DND-41 (cell line): Measurements from ENCODE around the gene PAFAH1B1.
A peak's percentile ranks its signal among the peaks of the same experiment; 100 is the strongest.

Experiments used
- ATAC-seq: fragments of 200-7000 bp; cut with Tn5 transposase; 3 replicates; pipeline ENCODE4 v1.9.1; 2021; ENCODE audit warnings: low read depth; ENCODE audit not compliant: insufficient read depth
- DNase-seq: peaks from one replicate; pipeline ENCODE4 v3.0.0-alpha.2; 2020
- H2AFZ ChIP-seq: 2 replicates; pipeline ENCODE4 v1.6.0; 2012; ENCODE audit warnings: low read depth, low read length
- H3K27ac ChIP-seq: 2 replicates; pipeline ENCODE4 v1.5.1; 2012; ENCODE audit warnings: low read length, inconsistent platforms
- H3K27me3 ChIP-seq: fragments of 200-600 bp; sonication (generic); 2 replicates; pipeline ENCODE4 v1.6.0; 2012; ENCODE audit warnings: low read length, mild to moderate bottlenecking, inconsistent platforms; ENCODE audit not compliant: insufficient read depth, poor library complexity
- H3K36me3 ChIP-seq: 2 replicates; pipeline ENCODE4 v1.5.1; 2012; ENCODE audit warnings: low read length, inconsistent platforms; ENCODE audit not compliant: insufficient read depth
- H3K4me1 ChIP-seq: 2 replicates; pipeline ENCODE4 v1.5.1; 2012; ENCODE audit warnings: mild to moderate bottlenecking, low read length; ENCODE audit not compliant: insufficient read depth
- H3K4me2 ChIP-seq: 2 replicates; pipeline ENCODE4 v1.6.0; 2012; ENCODE audit warnings: mild to moderate bottlenecking, moderate library complexity, low read length, inconsistent platforms; ENCODE audit not compliant: insufficient read depth
- H3K4me3 ChIP-seq, 2 experiments: fragments of 200-600 bp in 1 of 2; shearing (Covaris generic) in 1 of 2; 2 replicates each; pipeline ENCODE4 v1.5.1; 2012 to 2016; ENCODE audit warnings: inconsistent platforms in 2 of 2, low read length in 2 of 2, mild to moderate bottlenecking in 2 of 2, low read depth in 1 of 2, moderate library complexity in 1 of 2
- H3K79me2 ChIP-seq: 2 replicates; pipeline ENCODE4 v1.6.0; 2012; ENCODE audit warnings: low read length, inconsistent platforms; ENCODE audit not compliant: insufficient read depth
- H3K9ac ChIP-seq: 2 replicates; pipeline ENCODE4 v1.6.0; 2012; ENCODE audit warnings: low read depth, mild to moderate bottlenecking, inconsistent platforms, low read length, moderate library complexity
- H3K9me3 ChIP-seq: 2 replicates; pipeline ENCODE4 v1.5.1; 2012; ENCODE audit warnings: low read length, moderate library complexity, mild to moderate bottlenecking, inconsistent platforms; ENCODE audit not compliant: insufficient read depth, severe bottlenecking
- H4K20me1 ChIP-seq: 2 replicates; pipeline ENCODE4 v1.6.0; 2012; ENCODE audit warnings: low read length; ENCODE audit not compliant: insufficient read depth
- EZH2 ChIP-seq: IDR thresholded peaks from 3 replicates; pipeline ENCODE4 v1.6.1; 2012; ENCODE audit warnings: borderline replicate concordance, low read depth, mild to moderate bottlenecking, moderate library complexity, low read length, inconsistent platforms; ENCODE audit not compliant: severe bottlenecking
- TF ChIP-seq, protein P1 (sequence below): IDR thresholded peaks from 2 replicates; pipeline ENCODE4 v1.5.1; 2012; ENCODE audit warnings: borderline replicate concordance, low read length, moderate library complexity, mild to moderate bottlenecking; ENCODE audit not compliant: poor library complexity, severe bottlenecking; ENCODE audit errors: extremely low read depth

The PAFAH1B1 gene

GRCh38 chr17:2595716-2596115 is 2.3 kb downstream of the PAFAH1B1 start:
- H3K4me3 ChIP-seq = peak overlapping the region; percentile 74 to 100; a peak in 3 of 4 replicates
- no peak overlapping the region for H2AFZ ChIP-seq
- H3K4me1 ChIP-seq = peaks cover 44% of the 10 kb centered on the region
- TF ChIP-seq, protein P1, sequence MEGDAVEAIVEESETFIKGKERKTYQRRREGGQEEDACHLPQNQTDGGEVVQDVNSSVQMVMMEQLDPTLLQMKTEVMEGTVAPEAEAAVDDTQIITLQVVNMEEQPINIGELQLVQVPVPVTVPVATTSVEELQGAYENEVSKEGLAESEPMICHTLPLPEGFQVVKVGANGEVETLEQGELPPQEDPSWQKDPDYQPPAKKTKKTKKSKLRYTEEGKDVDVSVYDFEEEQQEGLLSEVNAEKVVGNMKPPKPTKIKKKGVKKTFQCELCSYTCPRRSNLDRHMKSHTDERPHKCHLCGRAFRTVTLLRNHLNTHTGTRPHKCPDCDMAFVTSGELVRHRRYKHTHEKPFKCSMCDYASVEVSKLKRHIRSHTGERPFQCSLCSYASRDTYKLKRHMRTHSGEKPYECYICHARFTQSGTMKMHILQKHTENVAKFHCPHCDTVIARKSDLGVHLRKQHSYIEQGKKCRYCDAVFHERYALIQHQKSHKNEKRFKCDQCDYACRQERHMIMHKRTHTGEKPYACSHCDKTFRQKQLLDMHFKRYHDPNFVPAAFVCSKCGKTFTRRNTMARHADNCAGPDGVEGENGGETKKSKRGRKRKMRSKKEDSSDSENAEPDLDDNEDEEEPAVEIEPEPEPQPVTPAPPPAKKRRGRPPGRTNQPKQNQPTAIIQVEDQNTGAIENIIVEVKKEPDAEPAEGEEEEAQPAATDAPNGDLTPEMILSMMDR = no peak
- TF ChIP-seq EZH2 = no peak
- no peak for ATAC-seq
- DNase-seq = no peak
- no peaks in the 10 kb centered on the region for H3K27me3 ChIP-seq
- H3K9ac ChIP-seq = peak overlapping the region; percentile 99
- no peaks in the 10 kb centered on the region for H3K9me3 ChIP-seq
- peaks cover 60% of the 10 kb centered on the region for H4K20me1 ChIP-seq
- peaks cover 10% of the 10 kb centered on the region for H3K36me3 ChIP-seq
- H3K27ac ChIP-seq = peak overlapping the region; percentile 50; the same call in 1 of the 2 replicates
- H3K79me2 ChIP-seq = peaks cover 70% of the 10 kb centered on the region
- H3K4me2 ChIP-seq = peak overlapping the region; percentile 88

GRCh38 chr17:2598166-2598565 is 4.7 kb downstream of the PAFAH1B1 start:
- H3K27ac ChIP-seq = no peak overlapping the region
- H3K4me2 ChIP-seq = peak overlapping the region; percentile 47; the same call in 1 of the 2 replicates
- DNase-seq (no peak), ATAC-seq (no peak)
- H3K79me2 ChIP-seq = peaks cover 94% of the 10 kb centered on the region
- H3K27me3 ChIP-seq = no peaks in the 10 kb centered on the region
- TF ChIP-seq, protein P1 = no peak
- no peak for TF ChIP-seq EZH2
- peaks cover 15% of the 10 kb centered on the region for H3K36me3 ChIP-seq
- H3K4me3 ChIP-seq = no peak overlapping the region
- no peaks in the 10 kb centered on the region for H3K9me3 ChIP-seq
- H2AFZ ChIP-seq = no peak overlapping the region
- peaks cover 83% of the 10 kb centered on the region for H4K20me1 ChIP-seq
- H3K9ac ChIP-seq = no peak overlapping the region
- H3K4me1 ChIP-seq = peaks cover 33% of the 10 kb centered on the region

DNA sequence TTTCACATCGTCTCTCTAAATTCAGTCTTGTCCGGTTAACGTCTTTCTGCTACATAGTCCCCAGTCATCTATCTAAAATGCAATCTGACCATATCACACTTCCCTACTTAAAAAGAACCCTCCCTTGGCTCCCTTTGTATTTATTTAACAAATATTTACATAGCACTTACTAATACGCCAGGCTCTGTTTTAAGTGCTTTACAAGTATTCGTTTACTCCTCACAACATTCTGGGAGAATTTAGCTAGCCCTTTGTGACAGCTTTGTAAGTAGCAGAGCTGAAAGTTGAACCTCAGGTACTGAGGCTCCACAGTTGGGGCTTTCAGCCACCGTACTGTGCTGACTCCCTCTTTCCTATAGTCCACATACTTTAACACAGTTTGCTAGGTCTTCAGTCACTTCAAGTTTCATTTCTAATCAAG is 9.2 kb downstream of the PAFAH1B1 start:
- no peak for ATAC-seq
- Histone ChIP-seq H3K9me3 (no peaks in the 10 kb centered on the region), H3K27ac (no peak overlapping the region), H2AFZ (no peak overlapping the region), H3K27me3 (no peaks in the 10 kb centered on the region), H3K9ac (no peak overlapping the region), H3K4me2 (no peak overlapping the region), H4K20me1 (peaks cover 91% of the 10 kb centered on the region), H3K36me3 (peaks cover 24% of the 10 kb centered on the region), H3K4me1 (peaks cover 7% of the 10 kb centered on the region), H3K4me3 (no peak overlapping the region), H3K79me2 (peaks cover 100% of the 10 kb centered on the region)
- TF ChIP-seq, protein P1 = no peak
- no peak for TF ChIP-seq EZH2
- DNase-seq = no peak
